ENCODE measurements around the gene TMOD1.

GRCh38 chr9:97559111-97559514 lies 57.6 kb downstream of the TMOD1 start:
- TF ChIP-seq, protein P1, sequence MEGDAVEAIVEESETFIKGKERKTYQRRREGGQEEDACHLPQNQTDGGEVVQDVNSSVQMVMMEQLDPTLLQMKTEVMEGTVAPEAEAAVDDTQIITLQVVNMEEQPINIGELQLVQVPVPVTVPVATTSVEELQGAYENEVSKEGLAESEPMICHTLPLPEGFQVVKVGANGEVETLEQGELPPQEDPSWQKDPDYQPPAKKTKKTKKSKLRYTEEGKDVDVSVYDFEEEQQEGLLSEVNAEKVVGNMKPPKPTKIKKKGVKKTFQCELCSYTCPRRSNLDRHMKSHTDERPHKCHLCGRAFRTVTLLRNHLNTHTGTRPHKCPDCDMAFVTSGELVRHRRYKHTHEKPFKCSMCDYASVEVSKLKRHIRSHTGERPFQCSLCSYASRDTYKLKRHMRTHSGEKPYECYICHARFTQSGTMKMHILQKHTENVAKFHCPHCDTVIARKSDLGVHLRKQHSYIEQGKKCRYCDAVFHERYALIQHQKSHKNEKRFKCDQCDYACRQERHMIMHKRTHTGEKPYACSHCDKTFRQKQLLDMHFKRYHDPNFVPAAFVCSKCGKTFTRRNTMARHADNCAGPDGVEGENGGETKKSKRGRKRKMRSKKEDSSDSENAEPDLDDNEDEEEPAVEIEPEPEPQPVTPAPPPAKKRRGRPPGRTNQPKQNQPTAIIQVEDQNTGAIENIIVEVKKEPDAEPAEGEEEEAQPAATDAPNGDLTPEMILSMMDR (IDR thresholded peaks at IDR 0.05): no peak
- TF ChIP-seq ZFX (IDR thresholded peaks at IDR 0.05; ENCODE audit: borderline replicate concordance): no peak

Data from 22Rv1 (cell line).